Measurements from ENCODE around the gene BRINP1.

DNA sequence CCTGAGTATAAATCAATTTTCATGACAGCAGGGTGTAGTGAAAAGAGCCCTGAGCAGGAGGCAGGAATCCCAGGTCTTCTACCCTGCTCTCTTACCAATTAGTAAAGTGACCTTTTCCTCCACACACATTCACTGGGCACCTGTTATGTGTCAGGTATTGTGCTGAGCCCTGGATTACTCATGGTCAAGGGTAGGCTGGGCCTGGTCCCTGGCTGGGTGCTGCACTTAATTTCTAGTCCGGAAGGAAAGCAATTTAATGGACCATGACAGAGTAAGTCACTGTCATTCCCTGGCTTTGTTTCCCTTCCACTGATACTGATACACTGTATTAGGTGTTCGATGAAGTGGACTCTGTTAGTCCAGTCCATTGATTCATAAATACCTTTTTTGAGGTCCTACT lies 29.1 kb upstream of the BRINP1 start:
- TF ChIP-seq POLR2AphosphoS5 (IDR thresholded peaks at IDR 0.05; ENCODE audit: low read depth), result no peak
- TF ChIP-seq EZH2phosphoT487 (IDR thresholded peaks at IDR 0.05; ENCODE audit: unreplicated experiment), result no peak
- TF ChIP-seq, protein P1, sequence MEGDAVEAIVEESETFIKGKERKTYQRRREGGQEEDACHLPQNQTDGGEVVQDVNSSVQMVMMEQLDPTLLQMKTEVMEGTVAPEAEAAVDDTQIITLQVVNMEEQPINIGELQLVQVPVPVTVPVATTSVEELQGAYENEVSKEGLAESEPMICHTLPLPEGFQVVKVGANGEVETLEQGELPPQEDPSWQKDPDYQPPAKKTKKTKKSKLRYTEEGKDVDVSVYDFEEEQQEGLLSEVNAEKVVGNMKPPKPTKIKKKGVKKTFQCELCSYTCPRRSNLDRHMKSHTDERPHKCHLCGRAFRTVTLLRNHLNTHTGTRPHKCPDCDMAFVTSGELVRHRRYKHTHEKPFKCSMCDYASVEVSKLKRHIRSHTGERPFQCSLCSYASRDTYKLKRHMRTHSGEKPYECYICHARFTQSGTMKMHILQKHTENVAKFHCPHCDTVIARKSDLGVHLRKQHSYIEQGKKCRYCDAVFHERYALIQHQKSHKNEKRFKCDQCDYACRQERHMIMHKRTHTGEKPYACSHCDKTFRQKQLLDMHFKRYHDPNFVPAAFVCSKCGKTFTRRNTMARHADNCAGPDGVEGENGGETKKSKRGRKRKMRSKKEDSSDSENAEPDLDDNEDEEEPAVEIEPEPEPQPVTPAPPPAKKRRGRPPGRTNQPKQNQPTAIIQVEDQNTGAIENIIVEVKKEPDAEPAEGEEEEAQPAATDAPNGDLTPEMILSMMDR (conservative IDR thresholded peaks at IDR 0.05; ENCODE audit: low read depth in 2 of 2), result no peak
- TF ChIP-seq EZH2 (IDR thresholded peaks at IDR 0.05; ENCODE audit: low read depth, unreplicated experiment), result no peak
- TF ChIP-seq, protein P2, sequence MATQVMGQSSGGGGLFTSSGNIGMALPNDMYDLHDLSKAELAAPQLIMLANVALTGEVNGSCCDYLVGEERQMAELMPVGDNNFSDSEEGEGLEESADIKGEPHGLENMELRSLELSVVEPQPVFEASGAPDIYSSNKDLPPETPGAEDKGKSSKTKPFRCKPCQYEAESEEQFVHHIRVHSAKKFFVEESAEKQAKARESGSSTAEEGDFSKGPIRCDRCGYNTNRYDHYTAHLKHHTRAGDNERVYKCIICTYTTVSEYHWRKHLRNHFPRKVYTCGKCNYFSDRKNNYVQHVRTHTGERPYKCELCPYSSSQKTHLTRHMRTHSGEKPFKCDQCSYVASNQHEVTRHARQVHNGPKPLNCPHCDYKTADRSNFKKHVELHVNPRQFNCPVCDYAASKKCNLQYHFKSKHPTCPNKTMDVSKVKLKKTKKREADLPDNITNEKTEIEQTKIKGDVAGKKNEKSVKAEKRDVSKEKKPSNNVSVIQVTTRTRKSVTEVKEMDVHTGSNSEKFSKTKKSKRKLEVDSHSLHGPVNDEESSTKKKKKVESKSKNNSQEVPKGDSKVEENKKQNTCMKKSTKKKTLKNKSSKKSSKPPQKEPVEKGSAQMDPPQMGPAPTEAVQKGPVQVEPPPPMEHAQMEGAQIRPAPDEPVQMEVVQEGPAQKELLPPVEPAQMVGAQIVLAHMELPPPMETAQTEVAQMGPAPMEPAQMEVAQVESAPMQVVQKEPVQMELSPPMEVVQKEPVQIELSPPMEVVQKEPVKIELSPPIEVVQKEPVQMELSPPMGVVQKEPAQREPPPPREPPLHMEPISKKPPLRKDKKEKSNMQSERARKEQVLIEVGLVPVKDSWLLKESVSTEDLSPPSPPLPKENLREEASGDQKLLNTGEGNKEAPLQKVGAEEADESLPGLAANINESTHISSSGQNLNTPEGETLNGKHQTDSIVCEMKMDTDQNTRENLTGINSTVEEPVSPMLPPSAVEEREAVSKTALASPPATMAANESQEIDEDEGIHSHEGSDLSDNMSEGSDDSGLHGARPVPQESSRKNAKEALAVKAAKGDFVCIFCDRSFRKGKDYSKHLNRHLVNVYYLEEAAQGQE (IDR thresholded peaks at IDR 0.05; ENCODE audit: unreplicated experiment), result no peak
- no peak for TF ChIP-seq JUNB (IDR thresholded peaks at IDR 0.05; ENCODE audit: unreplicated experiment)
- no peak for TF ChIP-seq ZNF114 (CRISPR knock-in tag; IDR thresholded peaks at IDR 0.05)
- no peak for TF ChIP-seq CREB1 (CRISPR knock-in tag; IDR thresholded peaks at IDR 0.05; ENCODE audit: low read depth)
